Measurements from ENCODE around the gene DPH1.

GRCh38 chr17:2012499-2012898 is 17.5 kb upstream of the DPH1 start:
- TF ChIP-seq POLR2A (IDR thresholded peaks at IDR 0.05; ENCODE audit: low read length) (no peak), GATA1 (IDR thresholded peaks at IDR 0.05; ENCODE audit: low read depth, low read length) (no peak)

Measured in erythroblast (primary cell).